IMR-90 (cell line): Measurements from ENCODE around the gene DUSP16. TPM values are rescaled to one million over a fixed set of nuclear protein-coding genes. Genes with fewer than 3 reads are reported as not detected.

ENCODE experiments used
- ATAC-seq: fragments of 200-7000 bp; cut with Tn5 transposase; 2 replicates; pipeline ENCODE4 v1.9.1; 2020; ENCODE audit warnings: low read depth, mild to moderate bottlenecking, moderate library complexity
- BruUV-seq: library from RNA; stranded (reverse); fragments of 400-500 nt; replicated peaks from 2 replicates; lab custom pipeline; 2021; lab: Mats Ljungman, UMichigan
- CTCF ChIA-PET: fragments of 300-600 bp; formaldehyde crosslinking; extraction: SDS; loops from one replicate; lab custom pipeline; 2021; ENCODE audit warnings: antibody characterized with exemption; lab: Yijun Ruan, JAX
- POLR2A ChIA-PET: fragments of 300-600 bp; sonication (Branson Sonifier 250); formaldehyde crosslinking; loops from one replicate; lab custom pipeline; 2022; ENCODE audit warnings: antibody characterized with exemption; ENCODE audit not compliant: unreplicated experiment; lab: Charles Lee
- DNase-seq: peaks from one replicate; pipeline ENCODE4 v3.0.0; 2013
- H2AFZ ChIP-seq: replicated peaks from 2 replicates; pipeline ENCODE3; 2013; ENCODE audit warnings: low read length, mild to moderate bottlenecking; ENCODE audit not compliant: poor library complexity
- H2AK5ac ChIP-seq: 2 replicates; pipeline ENCODE4 v1.6.1; 2013; ENCODE audit warnings: low read depth, low read length, inconsistent platforms
- H2AK9ac ChIP-seq: replicated peaks from 2 replicates; pipeline ENCODE3; 2013; ENCODE audit warnings: mild to moderate bottlenecking, low read depth, low read length, moderate library complexity; ENCODE audit not compliant: poor library complexity
- H2BK120ac ChIP-seq: 2 replicates; pipeline ENCODE4 v1.6.1; 2013; ENCODE audit warnings: low read depth, low read length, inconsistent platforms
- H2BK15ac ChIP-seq: 3 replicates; pipeline ENCODE4 v1.6.1; 2013; ENCODE audit warnings: low read depth, low read length, inconsistent platforms
- H2BK20ac ChIP-seq: 2 replicates; pipeline ENCODE4 v1.6.1; 2013; ENCODE audit warnings: low read depth, mild to moderate bottlenecking, inconsistent platforms, low read length, moderate library complexity
- H2BK5ac ChIP-seq: 2 replicates; pipeline ENCODE4 v1.6.1; 2013; ENCODE audit warnings: mild to moderate bottlenecking, low read depth, low read length, inconsistent platforms; ENCODE audit not compliant: poor library complexity, severe bottlenecking
- H3K14ac ChIP-seq: replicated peaks from 2 replicates; pipeline ENCODE4 v1.6.1; 2013; ENCODE audit warnings: low read depth, low read length, inconsistent platforms
- H3K18ac ChIP-seq: 2 replicates; pipeline ENCODE4 v1.6.1; 2013; ENCODE audit warnings: low read depth, low read length, control low read depth
- H3K23ac ChIP-seq: 2 replicates; pipeline ENCODE4 v1.6.1; 2013; ENCODE audit warnings: low read depth, low read length, inconsistent platforms
- H3K27ac ChIP-seq: 2 replicates; pipeline ENCODE4 v1.5.1; 2013; ENCODE audit warnings: mild to moderate bottlenecking, control low read depth, low read length; ENCODE audit not compliant: insufficient read depth
- H3K27me3 ChIP-seq: 2 replicates; pipeline ENCODE4 v1.6.1; 2013; ENCODE audit warnings: low read length; ENCODE audit not compliant: control insufficient read depth, insufficient read depth
- H3K36me3 ChIP-seq: 2 replicates; pipeline ENCODE4 v1.6.1; 2013; ENCODE audit warnings: low read length, mixed read lengths; ENCODE audit not compliant: control insufficient read depth, insufficient read depth
- H3K4ac ChIP-seq: 2 replicates; pipeline ENCODE4 v1.6.1; 2013; ENCODE audit warnings: low read depth, low read length, inconsistent platforms
- H3K4me1 ChIP-seq: 2 replicates; pipeline ENCODE4 v1.6.1; 2013; ENCODE audit warnings: low read length, mixed read lengths; ENCODE audit not compliant: control insufficient read depth, insufficient read depth
- H3K4me2 ChIP-seq: 2 replicates; pipeline ENCODE4 v1.6.1; 2013; ENCODE audit warnings: low read depth, mild to moderate bottlenecking, control low read depth, low read length, moderate library complexity
- H3K4me3 ChIP-seq: 2 replicates; pipeline ENCODE4 v1.5.1; 2013; ENCODE audit warnings: low read depth, mild to moderate bottlenecking, control low read depth, low read length, moderate library complexity; ENCODE audit not compliant: insufficient read depth
- H3K56ac ChIP-seq: 2 replicates; pipeline ENCODE4 v1.6.1; 2013; ENCODE audit warnings: low read length, inconsistent platforms; ENCODE audit not compliant: insufficient read depth; ENCODE audit errors: extremely low read depth
- H3K79me1 ChIP-seq, 2 experiments: 2 replicates each; pipeline ENCODE4 v1.6.1; 2013; ENCODE audit warnings: low read length in 2 of 2, inconsistent platforms in 1 of 2, low read depth in 1 of 2
- H3K9ac ChIP-seq: 2 replicates; pipeline ENCODE4 v1.6.1; 2013; ENCODE audit warnings: low read depth, low read length, control low read depth
- H3K9me1 ChIP-seq: 2 replicates; pipeline ENCODE4 v1.6.1; 2013; ENCODE audit warnings: low read length, inconsistent platforms; ENCODE audit not compliant: insufficient read depth
- H3K9me3 ChIP-seq: 2 replicates; pipeline ENCODE4 v1.6.1; 2013; ENCODE audit warnings: low read length; ENCODE audit not compliant: control insufficient read depth, insufficient read depth
- H4K20me1 ChIP-seq: 2 replicates; pipeline ENCODE4 v1.6.1; 2013; ENCODE audit warnings: low read length, inconsistent platforms; ENCODE audit not compliant: insufficient read depth
- H4K5ac ChIP-seq: 2 replicates; pipeline ENCODE4 v1.6.1; 2013; ENCODE audit warnings: mild to moderate bottlenecking, low read depth, low read length, control low read depth
- H4K8ac ChIP-seq, 2 experiments: 2 replicates each; pipeline ENCODE4 v1.6.1; 2013; ENCODE audit warnings: low read depth in 2 of 2, low read length in 2 of 2, control low read depth in 1 of 2, inconsistent platforms in 1 of 2
- H4K91ac ChIP-seq: 2 replicates; pipeline ENCODE4 v1.6.1; 2013; ENCODE audit warnings: low read depth, low read length, inconsistent platforms; ENCODE audit not compliant: insufficient read depth
- CHD1 ChIP-seq: IDR thresholded peaks from 2 replicates; pipeline ENCODE4 v1.6.1; 2012; ENCODE audit warnings: low read depth, low read length, improper control_type of control experiment
- FOS ChIP-seq: fragments of 150-350 bp; IDR thresholded peaks from 2 replicates; pipeline ENCODE4 v1.6.1; 2016; ENCODE audit warnings: low read depth, low read length
- MAZ ChIP-seq: IDR thresholded peaks from 2 replicates; pipeline ENCODE4 v1.6.1; 2012; ENCODE audit warnings: low read depth, mild to moderate bottlenecking, low read length, improper control_type of control experiment, moderate library complexity, borderline replicate concordance
- MXI1 ChIP-seq: IDR thresholded peaks from 2 replicates; pipeline ENCODE4 v1.6.1; 2012; ENCODE audit warnings: low read depth, mild to moderate bottlenecking, low read length, moderate library complexity, borderline replicate concordance
- NFE2L2 ChIP-seq: fragments of 150-350 bp; IDR thresholded peaks from 2 replicates; pipeline ENCODE4 v1.6.1; 2016; ENCODE audit warnings: low read depth, mild to moderate bottlenecking, low read length
- RAD21 ChIP-seq: IDR thresholded peaks from 2 replicates; pipeline ENCODE4 v1.6.1; 2012; ENCODE audit warnings: low read length, improper control_type of control experiment
- RCOR1 ChIP-seq: IDR thresholded peaks from 2 replicates; pipeline ENCODE4 v1.6.1; 2012; ENCODE audit warnings: mild to moderate bottlenecking, low read length, improper control_type of control experiment; ENCODE audit not compliant: insufficient replicate concordance
- RFX5 ChIP-seq: IDR thresholded peaks from 2 replicates; pipeline ENCODE4 v1.8.0; 2012; ENCODE audit warnings: low read depth, mild to moderate bottlenecking, low read length, moderate library complexity
- SMC3 ChIP-seq: fragments of 150-350 bp; IDR thresholded peaks from 2 replicates; pipeline ENCODE4 v1.6.1; 2016; ENCODE audit warnings: low read depth, mild to moderate bottlenecking, antibody characterized with exemption, low read length, moderate library complexity
- dilution Hi-C: fragments of 300-500 bp; cut with HindIII; formaldehyde crosslinking; loops from one replicate; pipeline ENCODE4 v1.14.3; 2018; ENCODE audit warnings: low sequenced_read_pairs; ENCODE audit not compliant: unreplicated experiment
- in situ Hi-C: fragments of 300-500 bp; cut with MboI; formaldehyde crosslinking; loops from 3 replicates; pipeline ENCODE4 v1.14.3; 2019; ENCODE audit warnings: low sequenced_read_pairs, inconsistent platforms, mixed read lengths
- intact Hi-C: fragments of 100-400 bp; cut with micrococcal nuclease; formaldehyde crosslinking; loops from 2 replicates; pipeline ENCODE4 v1.10.0; 2022
- polyA plus RNA-seq, 3 experiments: library from polyadenylated mRNA; depleted of rRNA; stranded (reverse); fragments of >200 nt; gene quantifications; 2 replicates each; pipeline ENCODE4 v1.2.3, GENCODE V29; 2012; ENCODE audit warnings: low replicate concordance in 1 of 3
- total RNA-seq: library from RNA; depleted of rRNA; stranded (reverse); fragments of >200 nt; gene quantifications from 2 replicates; pipeline ENCODE4 v1.2.3, GENCODE V29; 2012
- TF ChIP-seq, protein P1 (sequence below): fragments of 150-350 bp; IDR thresholded peaks from 2 replicates; pipeline ENCODE4 v1.6.1; 2017; ENCODE audit warnings: mild to moderate bottlenecking, antibody characterized with exemption, low read length, low read depth
- TF ChIP-seq, protein P2 (sequence below): conservative IDR thresholded peaks from 2 replicates; pipeline ENCODE4 v1.5.1; 2012; ENCODE audit warnings: mild to moderate bottlenecking, low read depth, low read length, improper control_type of control experiment

Gene DUSP16
- total and polyA plus RNA-seq, 2 of the 4 experiments (the other 2 are of a cell fraction), result 4.7 to 10.0 TPM

DNA sequence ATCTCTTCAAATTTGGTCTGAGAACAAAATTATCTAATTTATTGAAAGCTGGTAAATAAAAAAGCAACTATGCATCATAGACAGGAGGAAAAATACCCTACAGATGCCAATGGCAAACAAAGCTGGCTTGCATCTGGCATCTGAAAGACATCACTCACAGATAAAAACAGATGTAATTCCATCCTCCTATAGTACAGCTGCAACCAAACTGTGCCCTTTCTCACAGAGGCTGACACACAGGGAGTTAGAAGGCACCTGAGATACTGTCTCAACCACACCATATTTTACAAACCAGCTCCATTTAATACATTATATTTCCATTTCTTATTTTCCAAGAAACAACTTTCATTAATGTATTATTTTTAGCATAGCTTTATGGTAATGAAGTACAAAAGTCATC, 39.4 kb downstream of the DUSP16 start:
- BruUV-seq, result no TSS peak
- H3K23ac ChIP-seq, result no peak overlapping the region
- H3K18ac ChIP-seq, result no peak overlapping the region
- no peaks in the 10 kb centered on the region for H3K36me3 ChIP-seq
- dilution Hi-C loops, result no loop called here
- in situ Hi-C loops, result no loop called here
- H2AK5ac ChIP-seq, result no peak overlapping the region
- no peak overlapping the region for H3K14ac ChIP-seq
- no peak overlapping the region for H2BK120ac ChIP-seq
- no peak overlapping the region for H3K4ac ChIP-seq
- H3K4me3 ChIP-seq, result no peak overlapping the region
- H2BK20ac ChIP-seq, result no peak overlapping the region
- DNase-seq (no peak), ATAC-seq (no peak)
- ChIA-PET POLR2A (interaction anchor here (0.7 kb wide), 1 partner anchor 17 kb away, joined by 4 read pairs; no protein-coding TSS in a partner anchor), CTCF (interaction anchor here (0.6 kb wide), 1 partner anchor 16 kb away, joined by 3 read pairs; no protein-coding TSS in a partner anchor)
- H2AFZ ChIP-seq, result no peak overlapping the region
- H3K4me2 ChIP-seq, result no peak overlapping the region
- no peak overlapping the region for H4K5ac ChIP-seq
- H4K20me1 ChIP-seq, result no peaks in the 10 kb centered on the region; the same call in 1 of the 2 replicates
- TF ChIP-seq MXI1, result no peak
- no peak for TF ChIP-seq RFX5
- TF ChIP-seq, protein P1, sequence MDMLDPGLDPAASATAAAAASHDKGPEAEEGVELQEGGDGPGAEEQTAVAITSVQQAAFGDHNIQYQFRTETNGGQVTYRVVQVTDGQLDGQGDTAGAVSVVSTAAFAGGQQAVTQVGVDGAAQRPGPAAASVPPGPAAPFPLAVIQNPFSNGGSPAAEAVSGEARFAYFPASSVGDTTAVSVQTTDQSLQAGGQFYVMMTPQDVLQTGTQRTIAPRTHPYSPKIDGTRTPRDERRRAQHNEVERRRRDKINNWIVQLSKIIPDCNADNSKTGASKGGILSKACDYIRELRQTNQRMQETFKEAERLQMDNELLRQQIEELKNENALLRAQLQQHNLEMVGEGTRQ, result no peak
- TF ChIP-seq SMC3, result no peak
- TF ChIP-seq FOS, result no peak
- no peak for TF ChIP-seq MAZ
- TF ChIP-seq CHD1, result no peak
- TF ChIP-seq NFE2L2, result no peak
- no peak for TF ChIP-seq RAD21
- TF ChIP-seq RCOR1, result no peak
- TF ChIP-seq, protein P2, sequence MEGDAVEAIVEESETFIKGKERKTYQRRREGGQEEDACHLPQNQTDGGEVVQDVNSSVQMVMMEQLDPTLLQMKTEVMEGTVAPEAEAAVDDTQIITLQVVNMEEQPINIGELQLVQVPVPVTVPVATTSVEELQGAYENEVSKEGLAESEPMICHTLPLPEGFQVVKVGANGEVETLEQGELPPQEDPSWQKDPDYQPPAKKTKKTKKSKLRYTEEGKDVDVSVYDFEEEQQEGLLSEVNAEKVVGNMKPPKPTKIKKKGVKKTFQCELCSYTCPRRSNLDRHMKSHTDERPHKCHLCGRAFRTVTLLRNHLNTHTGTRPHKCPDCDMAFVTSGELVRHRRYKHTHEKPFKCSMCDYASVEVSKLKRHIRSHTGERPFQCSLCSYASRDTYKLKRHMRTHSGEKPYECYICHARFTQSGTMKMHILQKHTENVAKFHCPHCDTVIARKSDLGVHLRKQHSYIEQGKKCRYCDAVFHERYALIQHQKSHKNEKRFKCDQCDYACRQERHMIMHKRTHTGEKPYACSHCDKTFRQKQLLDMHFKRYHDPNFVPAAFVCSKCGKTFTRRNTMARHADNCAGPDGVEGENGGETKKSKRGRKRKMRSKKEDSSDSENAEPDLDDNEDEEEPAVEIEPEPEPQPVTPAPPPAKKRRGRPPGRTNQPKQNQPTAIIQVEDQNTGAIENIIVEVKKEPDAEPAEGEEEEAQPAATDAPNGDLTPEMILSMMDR, result no peak
- H3K27ac ChIP-seq, result no peak overlapping the region
- H3K79me1 ChIP-seq, result peaks cover 4 to 21% of the 10 kb centered on the region in 2 experiments; a peak in 3 of 4 replicates
- no peaks in the 10 kb centered on the region for H3K9me3 ChIP-seq
- H2BK15ac ChIP-seq, result no peak overlapping the region
- no peak overlapping the region for H3K56ac ChIP-seq
- H4K8ac ChIP-seq, result no peak overlapping the region
- no peaks in the 10 kb centered on the region for H3K27me3 ChIP-seq
- no peak overlapping the region for H2AK9ac ChIP-seq
- no peak overlapping the region for H2BK5ac ChIP-seq
- no peak overlapping the region for H4K91ac ChIP-seq
- H3K4me1 ChIP-seq, result 0 out of 2 replicates have a peak, but pooled peaks cover 3% of the 10 kb centered on the region
- H3K9me1 ChIP-seq, result peaks cover 15% of the 10 kb centered on the region
- H3K9ac ChIP-seq, result no peak overlapping the region
- intact Hi-C loops, result no loop called here
